H9 (cell line): Measurements from ENCODE around the gene RNF224. TPM values are rescaled to one million over a fixed set of nuclear protein-coding genes. Genes with fewer than 3 reads are reported as not detected.

ENCODE experiments used
- DNase-seq: peaks from one replicate; pipeline ENCODE4 v3.0.0-alpha.2; 2017
- H2AFZ ChIP-seq: one replicate; pipeline ENCODE4 v1.6.1; 2013; ENCODE audit warnings: mild to moderate bottlenecking, low read length, control low read depth, moderate library complexity
- H2AK5ac ChIP-seq: 2 replicates; pipeline ENCODE4 v1.6.1; 2013; ENCODE audit warnings: low read length, control low read depth, mixed read lengths; ENCODE audit not compliant: insufficient read length
- H2BK120ac ChIP-seq: one replicate; pipeline ENCODE4 v1.6.1; 2013; ENCODE audit warnings: low read depth, mild to moderate bottlenecking, low read length, control low read depth, inconsistent platforms; ENCODE audit not compliant: poor library complexity, severe bottlenecking
- H2BK12ac ChIP-seq: 2 replicates; pipeline ENCODE4 v1.6.1; 2013; ENCODE audit warnings: low read length, control low read depth, mixed read lengths, low read depth; ENCODE audit not compliant: insufficient read length
- H2BK15ac ChIP-seq: 2 replicates; pipeline ENCODE4 v1.6.1; 2013; ENCODE audit warnings: low read depth, low read length, control low read depth
- H2BK20ac ChIP-seq: one replicate; pipeline ENCODE4 v1.6.1; 2013; ENCODE audit warnings: low read depth, mild to moderate bottlenecking, low read length, control low read depth, inconsistent platforms; ENCODE audit not compliant: poor library complexity, severe bottlenecking
- H2BK5ac ChIP-seq: 2 replicates; pipeline ENCODE4 v1.6.1; 2013; ENCODE audit warnings: low read length, control low read depth, mixed read lengths; ENCODE audit not compliant: insufficient read length
- H3K14ac ChIP-seq: 2 replicates; pipeline ENCODE4 v1.6.1; 2013; ENCODE audit warnings: low read length, control low read depth; ENCODE audit not compliant: insufficient read depth
- H3K18ac ChIP-seq: 2 replicates; pipeline ENCODE4 v1.6.1; 2013; ENCODE audit warnings: low read depth, mild to moderate bottlenecking, mixed read lengths, low read length, control low read depth; ENCODE audit not compliant: insufficient read length
- H3K23ac ChIP-seq: 2 replicates; pipeline ENCODE4 v1.6.1; 2013; ENCODE audit warnings: low read length, control low read depth, mixed read lengths, low read depth; ENCODE audit not compliant: insufficient read length
- H3K23me2 ChIP-seq: 2 replicates; pipeline ENCODE4 v1.6.1; 2013; ENCODE audit warnings: low read depth, mild to moderate bottlenecking, mixed read lengths, low read length, control low read depth; ENCODE audit not compliant: insufficient read length, poor library complexity, severe bottlenecking
- H3K27ac ChIP-seq: 2 replicates; pipeline ENCODE4 v1.5.1; 2013; ENCODE audit warnings: low read length, control low read depth, mixed read lengths, low read depth; ENCODE audit not compliant: insufficient read length
- H3K27me3 ChIP-seq: 2 replicates; pipeline ENCODE4 v1.6.1; 2013; ENCODE audit warnings: low read length, control low read depth, inconsistent platforms; ENCODE audit not compliant: insufficient read depth
- H3K4ac ChIP-seq: 2 replicates; pipeline ENCODE4 v1.6.1; 2013; ENCODE audit warnings: low read depth, mild to moderate bottlenecking, control low read depth, inconsistent platforms, low read length, moderate library complexity
- H3K4me1 ChIP-seq: 2 replicates; pipeline ENCODE4 v1.6.1; 2013; ENCODE audit warnings: low read length, control low read depth, inconsistent platforms; ENCODE audit not compliant: insufficient read depth
- H3K4me2 ChIP-seq: 2 replicates; pipeline ENCODE4 v1.6.1; 2013; ENCODE audit warnings: low read length, control low read depth, mixed read lengths; ENCODE audit not compliant: insufficient read length, insufficient read depth
- H3K56ac ChIP-seq: 2 replicates; pipeline ENCODE4 v1.6.1; 2013; ENCODE audit warnings: low read depth, mild to moderate bottlenecking, mixed read lengths, low read length, control low read depth; ENCODE audit not compliant: insufficient read length
- H3K79me1 ChIP-seq: 2 replicates; pipeline ENCODE4 v1.6.1; 2013; ENCODE audit warnings: low read depth, mild to moderate bottlenecking, moderate library complexity, low read length, control low read depth, inconsistent platforms; ENCODE audit not compliant: insufficient read depth, poor library complexity, severe bottlenecking
- H3K79me2 ChIP-seq: 2 replicates; pipeline ENCODE4 v1.6.1; 2013; ENCODE audit warnings: low read length, control low read depth, inconsistent platforms; ENCODE audit not compliant: insufficient read depth
- H3K9ac ChIP-seq: 2 replicates; pipeline ENCODE4 v1.6.1; 2013; ENCODE audit warnings: low read length, control low read depth, mixed read lengths; ENCODE audit not compliant: insufficient read length; ENCODE audit errors: extremely low read depth
- H3K9me3 ChIP-seq: one replicate; pipeline ENCODE4 v1.6.1; 2013; ENCODE audit warnings: low read depth, low read length, inconsistent platforms; ENCODE audit not compliant: control insufficient read depth
- H3T11ph ChIP-seq: one replicate; pipeline ENCODE4 v1.6.1; 2013; ENCODE audit warnings: mild to moderate bottlenecking, low read length, control low read depth, inconsistent platforms
- H4K20me1 ChIP-seq: one replicate; pipeline ENCODE4 v1.6.1; 2013; ENCODE audit not compliant: control insufficient read depth, insufficient read length, insufficient read depth
- H4K5ac ChIP-seq: 2 replicates; pipeline ENCODE4 v1.6.1; 2013; ENCODE audit warnings: low read depth, mild to moderate bottlenecking, mixed read lengths, low read length, control low read depth; ENCODE audit not compliant: insufficient read length
- H4K8ac ChIP-seq: replicated peaks from 2 replicates; pipeline ENCODE4 v1.6.1; 2013; ENCODE audit warnings: low read length, control low read depth, mixed read lengths, low read depth; ENCODE audit not compliant: insufficient read length
- H4K91ac ChIP-seq: 2 replicates; pipeline ENCODE4 v1.6.1; 2013; ENCODE audit warnings: low read depth, mild to moderate bottlenecking, moderate library complexity, mixed read lengths, low read length, control low read depth; ENCODE audit not compliant: insufficient read length
- H3K27ac Mint-ChIP-seq, 3 experiments: 2 replicates in 2 of 3; 3 replicates in 1 of 3; pipeline ENCODE4 v1.8.0; 2020 to 2021; ENCODE audit warnings: mixed read lengths in 3 of 3, mild to moderate bottlenecking in 1 of 3, moderate library complexity in 1 of 3
- H3K27me3 Mint-ChIP-seq: 2 replicates; pipeline ENCODE4 v1.8.0; 2021; ENCODE audit warnings: low read depth, mild to moderate bottlenecking, moderate library complexity, mixed read lengths
- H3K36me3 Mint-ChIP-seq, 3 experiments: 2 replicates in 2 of 3; 3 replicates in 1 of 3; pipeline ENCODE4 v1.8.0; 2020 to 2021; ENCODE audit warnings: low read depth in 3 of 3, mixed read lengths in 3 of 3; ENCODE audit not compliant: insufficient read depth in 1 of 3
- H3K4me1 Mint-ChIP-seq, 2 experiments: 2 replicates each; pipeline ENCODE4 v1.8.0; 2020; ENCODE audit warnings: mixed read lengths in 2 of 2
- H3K4me3 Mint-ChIP-seq, 2 experiments: 2 replicates in 1 of 2; 3 replicates in 1 of 2; pipeline ENCODE4 v1.8.0; 2020 to 2021; ENCODE audit warnings: mild to moderate bottlenecking in 2 of 2, mixed read lengths in 2 of 2, moderate library complexity in 1 of 2
- H3K9me3 Mint-ChIP-seq, 2 experiments: 2 replicates in 1 of 2; 3 replicates in 1 of 2; pipeline ENCODE4 v1.8.0; 2020; ENCODE audit warnings: mild to moderate bottlenecking in 2 of 2, mixed read lengths in 2 of 2, moderate library complexity in 1 of 2
- CTCF ChIP-seq: fragments of 200-600 bp; sonication (generic); conservative IDR thresholded peaks from 3 replicates; pipeline ENCODE4 v1.8.0; 2021; ENCODE audit warnings: antibody characterized with exemption, mild to moderate bottlenecking
- WGBS: extraction: QIAGEN DNeasy Blood & Tissue Kit; methylation state at CpG from one replicate; pipeline ENCODE4 v1.1.7; 2013; ENCODE audit warnings: missing lambda C conversion rate, low lambda C conversion rate, mixed read lengths; ENCODE audit not compliant: insufficient read length; ENCODE audit errors: extremely low coverage; 5-methylcytosine and 5-hydroxymethylcytosine counted together
- total RNA-seq: library from RNA; stranded (reverse); gene quantifications from 2 replicates; pipeline ENCODE4 v1.2.1, GENCODE V29; 2021

Gene RNF224
- total RNA-seq, 1 experiment from 2014 or later: 0.15 TPM

GRCh38 chr9:137216188-137216965 lies 10.9 kb upstream of the RNF224 start:
- Histone ChIP-seq H3K4me1 (no peaks in the 10 kb centered on the region; the same call in 1 of the 2 replicates), H2AFZ (no peak overlapping the region)
- WGBS: no CpG with 5 or more reads among the region's 30 CpGs

More at GRCh38 chr9:137216188-137216965, 10.9 kb upstream of the RNF224 start:
- Mint-ChIP-seq H3K27ac (no peak overlapping the region), H3K9me3 (no peaks in the 10 kb centered on the region), H3K36me3 (peaks cover 3 to 23% (median 10%) of the 10 kb centered on the region in 3 experiments; a peak in 5 of 7 replicates), H3K4me1 (peaks cover 4 to 5% of the 10 kb centered on the region in 2 experiments), H3K27me3 (no peaks in the 10 kb centered on the region), H3K4me3 (no peak overlapping the region)
- no peak overlapping the region for H3K27ac ChIP-seq
- H3T11ph ChIP-seq: no peak overlapping the region
- DNase-seq: no peak
- H3K18ac ChIP-seq: no peak overlapping the region
- no peaks in the 10 kb centered on the region for H3K79me1 ChIP-seq
- H4K20me1 ChIP-seq: no peaks in the 10 kb centered on the region
- no peaks in the 10 kb centered on the region for H3K27me3 ChIP-seq
- no peaks in the 10 kb centered on the region for H3K9me3 ChIP-seq
- no peak overlapping the region for H2AK5ac ChIP-seq
- H3K14ac ChIP-seq: no peak overlapping the region
- no peak overlapping the region for H3K9ac ChIP-seq
- H3K23me2 ChIP-seq: no peaks in the 10 kb centered on the region
- no peak overlapping the region for H4K5ac ChIP-seq
- no peak overlapping the region for H2BK20ac ChIP-seq
- H3K4me2 ChIP-seq: no peak overlapping the region
- H2BK120ac ChIP-seq: no peak overlapping the region
- no peak overlapping the region for H3K4ac ChIP-seq
- no peak overlapping the region for H3K23ac ChIP-seq
- no peak overlapping the region for H3K56ac ChIP-seq
- no peak overlapping the region for H4K91ac ChIP-seq
- no peak overlapping the region for H2BK15ac ChIP-seq
- no peaks in the 10 kb centered on the region for H3K79me2 ChIP-seq
- no peak overlapping the region for H4K8ac ChIP-seq
- no peak overlapping the region for H2BK12ac ChIP-seq
- no peak overlapping the region for H2BK5ac ChIP-seq
- no peak for TF ChIP-seq CTCF
